Omental fat pad (tissue), 4 donors: ENCODE measurements around the gene TMEM132C. TPM values are rescaled to one million over a fixed set of nuclear protein-coding genes. Genes with fewer than 3 reads are reported as not detected.

ENCODE experiments used
- ATAC-seq: fragments of 150-250 bp; one replicate; pipeline ENCODE4 v1.9.1; 2016; ENCODE audit warnings: mild to moderate bottlenecking, moderate library complexity; ENCODE audit not compliant: low FRiP score
- DNase-seq: peaks from one replicate; pipeline ENCODE4 v3.0.0-alpha.2; 2019; ENCODE audit warnings: low spot score
- CTCF ChIP-seq, 3 donors: fragments of 450-650 bp; IDR thresholded peaks; one replicate each; pipeline ENCODE4 v1.5.1; 2016 to 2017; ENCODE audit warnings: antibody characterized with exemption in 3 of 3, mild to moderate bottlenecking in 3 of 3, moderate library complexity in 2 of 3
- total RNA-seq, 4 donors: library from RNA; depleted of rRNA; stranded (reverse); fragments of >200 nt; gene quantifications; one replicate each; pipeline ENCODE4 v1.1.0, GENCODE V29; 2016

Gene TMEM132C
- total RNA-seq, 4 donors from 2014 or later, result 15.6 to 109 (median 44.9) TPM

GRCh38 chr12:128711486-128711885 lies 444.5 kb downstream of the TMEM132C start:
- no peak for DNase-seq
- ATAC-seq, result no peak
- no peak for TF ChIP-seq CTCF (IDR thresholded peaks at IDR 0.05)

GRCh38 chr12:128712622-128713021 lies 445.7 kb downstream of the TMEM132C start:
- no peak for TF ChIP-seq CTCF (IDR thresholded peaks at IDR 0.05)
- ATAC-seq (no peak), DNase-seq (no peak)

GRCh38 chr12:128715485-128715884 lies 448.5 kb downstream of the TMEM132C start:
- no peak for TF ChIP-seq CTCF (IDR thresholded peaks at IDR 0.05)
- no peak for ATAC-seq
- DNase-seq, result no peak

GRCh38 chr12:128724468-128725046 lies 457.6 kb downstream of the TMEM132C start:
- ATAC-seq, result no peak
- no peak for TF ChIP-seq CTCF (IDR thresholded peaks at IDR 0.05)
- no peak for DNase-seq

GRCh38 chr12:128726886-128727285 lies 459.9 kb downstream of the TMEM132C start:
- TF ChIP-seq CTCF (IDR thresholded peaks at IDR 0.05), result no peak
- ATAC-seq, result no peak
- DNase-seq, result no peak

- ATAC-seq (no peak), DNase-seq (no peak)
- TF ChIP-seq CTCF (IDR thresholded peaks at IDR 0.05), result no peak
These were observed 460.5 kb downstream of the TMEM132C start for GRCh38 chr12:128727461-128727860.

- TF ChIP-seq CTCF (IDR thresholded peaks at IDR 0.05), result no peak
- ATAC-seq (no peak), DNase-seq (no peak)
These were observed 461.0 kb downstream of the TMEM132C start for GRCh38 chr12:128727999-128728398.
